Psoas muscle (tissue), 8 donors: ENCODE data around the gene HOXD8. TPM values are rescaled to one million over a fixed set of nuclear protein-coding genes. Genes with fewer than 3 reads are reported as not detected.

ENCODE experiments used
- ATAC-seq, 4 donors: fragments of 200-7000 bp; cut with Tn5 transposase; one replicate each; pipeline ENCODE4 v1.9.1; 2020; ENCODE audit warnings: moderate library complexity in 3 of 4, mild to moderate bottlenecking in 2 of 4
- DNase-seq, 2 donors: peaks; one replicate each; pipeline ENCODE4 v3.0.0-alpha.2; 2020
- H3K27ac ChIP-seq: fragments of 200-600 bp; one replicate; pipeline ENCODE4 v1.8.0; 2022
- H3K27me3 ChIP-seq, 3 donors: fragments of 200-600 bp in 1 of 3; one replicate each; pipeline versions ENCODE4 v1.6.1 to v1.8.0; 2013 to 2022; ENCODE audit warnings: low read length in 2 of 3, mild to moderate bottlenecking in 2 of 3, moderate library complexity in 1 of 3; ENCODE audit not compliant: insufficient read depth in 3 of 3
- H3K36me3 ChIP-seq, 2 donors: fragments of 200-600 bp in 1 of 2; one replicate each; pipeline versions ENCODE4 v1.6.1 to v1.8.0; 2013 to 2022; ENCODE audit warnings: low read depth in 1 of 2, mild to moderate bottlenecking in 1 of 2, moderate library complexity in 1 of 2; ENCODE audit not compliant: insufficient read depth in 1 of 2
- H3K4me1 ChIP-seq: fragments of 200-600 bp; one replicate; pipeline ENCODE4 v1.8.0; 2022
- H3K4me3 ChIP-seq: fragments of 200-600 bp; one replicate; pipeline ENCODE4 v1.8.0; 2022; ENCODE audit warnings: mild to moderate bottlenecking
- H3K9me3 ChIP-seq: fragments of 200-600 bp; one replicate; pipeline ENCODE4 v1.8.0; 2022
- CTCF ChIP-seq: fragments of 200-600 bp; IDR thresholded peaks from one replicate; pipeline ENCODE4 v1.8.0; 2022; ENCODE audit warnings: antibody characterized with exemption
- WGBS, 3 donors: extraction: QIAGEN DNeasy Blood & Tissue Kit; methylation state at CpG; one replicate each; pipeline versions ENCODE4 v1.1.6 to v1.1.7; 2013; 5-methylcytosine and 5-hydroxymethylcytosine counted together
- intact Hi-C, 2 donors: fragments of 100-400 bp; cut with DNase I; formaldehyde crosslinking; loops; one replicate each; pipeline versions ENCODE4 v1.11.0 to v1.14.2; 2022
- polyA plus RNA-seq, 3 donors: library from polyadenylated mRNA; stranded (reverse); fragments of 200-250 nt; gene quantifications; one replicate each; pipeline ENCODE4 v1.2.3, GENCODE V29; 2013
- total RNA-seq, 4 donors: library from RNA; stranded (reverse); fragmentation: NEBNext Ultra II Directional in 2 of 4; extraction: Animal tissue kit (Norgen Biotek cat#: 25700) in 2 of 4; gene quantifications; one replicate each; pipeline versions ENCODE4 v1.2.1 to v1.2.4, GENCODE V29; 2021 to 2023
- donor health status: healthy with polysubstance abuse.
- donor health status: DM: no; HTN: no; CAD: no; lungs with moderate emphysema.
- donor health status: Bipolar disorder and iron deficiency.
- donor health status: healthy.
- donor health status: DM: yes; HTN: yes; CAD: no.
- donor health status: DM: no; HTN: no; CAD: no.
- donor health status: DM: no; HTN: no; CAD: no.
- donor health status: DM: yes; HTN: yes; CAD: no.

HOXD8 gene
- total and polyA plus RNA-seq, 7 donors: 3.3 to 52.5 (median 12.9) TPM

GRCh38 chr2:176136374-176137251 lies 7.1 kb downstream of the HOXD8 start:
- no peaks in the 10 kb centered on the region for H3K27me3 ChIP-seq
- H3K36me3 ChIP-seq: no peaks in the 10 kb centered on the region
- peak; percentile 33 to 50 (median 40) for ATAC-seq
- peak overlapping the region; percentile 89 for H3K4me3 ChIP-seq
- DNase-seq: peak; percentile 34 to 66
- H3K9me3 ChIP-seq: no peaks in the 10 kb centered on the region
- intact Hi-C loops: loop anchor here in 1 of 2 donors (5.0 kb wide), 1 partner anchor 401 kb away; no protein-coding TSS in a partner anchor
- peak overlapping the region; percentile 93 for H3K27ac ChIP-seq
- TF ChIP-seq CTCF: no peak
- 1% methylated on average over 61 to 71 of the region's 71 CpGs for WGBS, 3 donors
- peaks cover 35% of the 10 kb centered on the region for H3K4me1 ChIP-seq

- Histone ChIP-seq H3K9me3 (no peaks in the 10 kb centered on the region), H3K36me3 (no peaks in the 10 kb centered on the region), H3K4me1 (peaks cover 32% of the 10 kb centered on the region), H3K4me3 (peak overlapping the region; percentile 89), H3K27me3 (no peaks in the 10 kb centered on the region), H3K27ac (peak overlapping the region; percentile 93)
- WGBS, 3 donors: 5 to 16% (median 14%) methylated on average over 2 of the region's 2 CpGs
- DNase-seq: no peak
- no peak for TF ChIP-seq CTCF
- no peak for ATAC-seq
- intact Hi-C loops: loop anchor here in 1 of 2 donors (5.0 kb wide), 1 partner anchor 400 kb away; no protein-coding TSS in a partner anchor
Measured at GRCh38 chr2:176137252-176137580, 7.7 kb downstream of the HOXD8 start.

GRCh38 chr2:176137906-176138305 lies 8.4 kb downstream of the HOXD8 start:
- 48 to 59% (median 57%) methylated on average over 8 of the region's 8 CpGs for WGBS, 3 donors

GRCh38 chr2:176138526-176138922 lies 9.0 kb downstream of the HOXD8 start:
- peak overlapping the region; percentile 93 for H3K27ac ChIP-seq
- H3K36me3 ChIP-seq: no peaks in the 10 kb centered on the region
- peaks cover 24% of the 10 kb centered on the region for H3K4me1 ChIP-seq
- H3K27me3 ChIP-seq: no peaks in the 10 kb centered on the region
- H3K9me3 ChIP-seq: no peaks in the 10 kb centered on the region
- intact Hi-C loops: loop anchor here in 1 of 2 donors (5.0 kb wide), 1 partner anchor 399 kb away; no protein-coding TSS in a partner anchor
- 26 to 32% (median 31%) methylated on average over 14 of the region's 14 CpGs for WGBS, 3 donors
- peak overlapping the region; percentile 89 for H3K4me3 ChIP-seq
- no peak for ATAC-seq
- no peak for TF ChIP-seq CTCF
- no peak for DNase-seq

More at GRCh38 chr2:176137906-176138305, 8.4 kb downstream of the HOXD8 start:
- H3K27me3 ChIP-seq: no peaks in the 10 kb centered on the region
- H3K4me3 ChIP-seq: peak overlapping the region; percentile 89
- no peaks in the 10 kb centered on the region for H3K9me3 ChIP-seq
- DNase-seq (no peak), ATAC-seq (no peak)
- H3K36me3 ChIP-seq: no peaks in the 10 kb centered on the region
- no peak for TF ChIP-seq CTCF
- H3K4me1 ChIP-seq: peaks cover 30% of the 10 kb centered on the region
- intact Hi-C loops: loop anchor here in 1 of 2 donors (5.0 kb wide), 1 partner anchor 399 kb away; no protein-coding TSS in a partner anchor
- peak overlapping the region; percentile 93 for H3K27ac ChIP-seq
